Measurements from ENCODE around the gene RPUSD1.
"Not testable (repeated sequence)": the region's sequence is repeated elsewhere in the genome, so short reads cannot be mapped to it uniquely, and the experiment has no call there.

Gene RPUSD1, protein sequence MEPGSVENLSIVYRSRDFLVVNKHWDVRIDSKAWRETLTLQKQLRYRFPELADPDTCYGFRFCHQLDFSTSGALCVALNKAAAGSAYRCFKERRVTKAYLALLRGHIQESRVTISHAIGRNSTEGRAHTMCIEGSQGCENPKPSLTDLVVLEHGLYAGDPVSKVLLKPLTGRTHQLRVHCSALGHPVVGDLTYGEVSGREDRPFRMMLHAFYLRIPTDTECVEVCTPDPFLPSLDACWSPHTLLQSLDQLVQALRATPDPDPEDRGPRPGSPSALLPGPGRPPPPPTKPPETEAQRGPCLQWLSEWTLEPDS

GRCh38 chr16:787978-788398 lies at the start of gene RPUSD1:
Gene RPUSD1, minus strand, starts transcription at chr16:788381. Its CDS starts 644 bp downstream, at chr16:787737.
- H3K27ac Mint-ChIP-seq, result no peak within 1 kb of the TSS
- H3K4me3 Mint-ChIP-seq, result peak within 1 kb of the TSS; percentile 88
- no peaks in the 10 kb centered on the region for H3K4me1 Mint-ChIP-seq
- H3K27me3 Mint-ChIP-seq, result no peaks in the 10 kb centered on the region
- no peaks in the 10 kb centered on the region for H3K36me3 Mint-ChIP-seq
- H3K9me3 Mint-ChIP-seq, result no peaks in the 10 kb centered on the region

- not testable (repeated sequence) for H3K4me3 Mint-ChIP-seq, H3K36me3 Mint-ChIP-seq, H3K4me1 Mint-ChIP-seq, H3K27me3 Mint-ChIP-seq, H3K9me3 Mint-ChIP-seq, H3K27ac Mint-ChIP-seq
Measured at GRCh38 chr16:836822-837221, 48.6 kb upstream of the RPUSD1 start.

DNA sequence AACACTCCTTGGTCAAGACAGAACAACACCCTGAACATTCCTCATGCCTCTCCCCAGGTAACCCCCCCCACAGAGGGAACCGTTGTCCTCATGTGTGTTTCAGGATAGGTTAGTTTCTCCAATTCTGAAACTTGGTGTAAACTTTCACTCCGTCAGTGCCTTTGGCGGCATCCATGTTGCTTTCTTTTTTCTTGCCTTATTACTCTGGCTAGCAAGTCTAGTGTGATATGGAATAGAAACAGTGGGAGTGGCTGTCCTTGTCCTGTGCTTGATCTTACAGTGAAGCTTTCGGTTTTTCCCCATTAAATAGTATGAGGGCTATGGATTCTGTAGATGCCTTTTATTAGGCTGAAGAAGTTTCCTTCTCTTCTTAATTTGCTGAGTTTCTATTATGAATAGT lies 48.0 kb upstream of the RPUSD1 start:
- Mint-ChIP-seq H3K4me3 (no peak overlapping the region), H3K36me3 (no peaks in the 10 kb centered on the region), H3K27ac (no peak overlapping the region), H3K27me3 (peaks cover 1% of the 10 kb centered on the region), H3K9me3 (no peaks in the 10 kb centered on the region), H3K4me1 (no peaks in the 10 kb centered on the region)

DNA sequence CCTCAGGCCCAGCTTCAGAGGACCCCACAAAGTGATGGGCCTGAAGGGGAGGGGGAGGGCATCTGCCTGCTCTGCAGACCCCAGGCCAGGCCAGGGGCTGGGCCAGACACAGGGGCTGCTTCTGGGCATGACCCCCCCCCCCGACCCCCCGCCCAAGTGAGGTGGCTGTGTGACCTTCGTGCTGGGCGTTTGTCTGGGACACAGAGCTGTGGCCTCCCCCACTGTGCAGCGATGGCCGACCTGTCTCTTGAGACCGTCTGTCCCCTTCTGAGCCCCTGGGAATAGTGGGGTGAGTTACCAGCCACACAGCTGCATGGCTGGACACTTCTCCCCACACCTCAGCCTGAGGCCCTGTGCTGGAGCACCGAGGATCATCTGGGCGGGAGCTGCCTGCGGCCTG lies 47.2 kb upstream of the RPUSD1 start:
- Mint-ChIP-seq H3K27me3 (peaks cover 1% of the 10 kb centered on the region), H3K27ac (no peak overlapping the region), H3K4me1 (no peaks in the 10 kb centered on the region), H3K36me3 (no peaks in the 10 kb centered on the region), H3K4me3 (no peak overlapping the region), H3K9me3 (no peaks in the 10 kb centered on the region)

DNA sequence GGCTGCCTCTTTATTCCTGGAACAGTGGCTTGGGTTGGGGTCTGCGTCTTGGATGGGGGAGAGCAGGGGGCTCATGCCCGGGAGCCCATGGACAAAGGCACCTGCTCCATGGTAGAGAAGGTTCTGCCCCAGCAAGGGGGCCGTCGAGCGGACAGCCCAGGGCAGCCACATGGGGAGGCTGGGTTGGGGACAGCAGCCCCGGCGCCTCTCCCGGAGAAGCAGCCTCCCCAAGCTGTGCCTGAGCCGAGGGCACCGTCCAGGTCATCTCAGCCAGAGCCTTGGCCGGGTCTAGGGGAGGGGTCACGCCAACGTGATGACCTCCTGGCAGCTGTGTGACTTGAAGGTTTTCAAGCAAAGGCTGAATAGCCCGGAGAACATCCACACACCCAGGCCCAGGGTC lies 45.2 kb upstream of the RPUSD1 start:
- H3K36me3 Mint-ChIP-seq, result no peaks in the 10 kb centered on the region
- peaks cover 5% of the 10 kb centered on the region for H3K27me3 Mint-ChIP-seq
- no peaks in the 10 kb centered on the region for H3K9me3 Mint-ChIP-seq
- H3K4me3 Mint-ChIP-seq, result no peak overlapping the region
- H3K27ac Mint-ChIP-seq, result no peak overlapping the region
- no peaks in the 10 kb centered on the region for H3K4me1 Mint-ChIP-seq

DNA sequence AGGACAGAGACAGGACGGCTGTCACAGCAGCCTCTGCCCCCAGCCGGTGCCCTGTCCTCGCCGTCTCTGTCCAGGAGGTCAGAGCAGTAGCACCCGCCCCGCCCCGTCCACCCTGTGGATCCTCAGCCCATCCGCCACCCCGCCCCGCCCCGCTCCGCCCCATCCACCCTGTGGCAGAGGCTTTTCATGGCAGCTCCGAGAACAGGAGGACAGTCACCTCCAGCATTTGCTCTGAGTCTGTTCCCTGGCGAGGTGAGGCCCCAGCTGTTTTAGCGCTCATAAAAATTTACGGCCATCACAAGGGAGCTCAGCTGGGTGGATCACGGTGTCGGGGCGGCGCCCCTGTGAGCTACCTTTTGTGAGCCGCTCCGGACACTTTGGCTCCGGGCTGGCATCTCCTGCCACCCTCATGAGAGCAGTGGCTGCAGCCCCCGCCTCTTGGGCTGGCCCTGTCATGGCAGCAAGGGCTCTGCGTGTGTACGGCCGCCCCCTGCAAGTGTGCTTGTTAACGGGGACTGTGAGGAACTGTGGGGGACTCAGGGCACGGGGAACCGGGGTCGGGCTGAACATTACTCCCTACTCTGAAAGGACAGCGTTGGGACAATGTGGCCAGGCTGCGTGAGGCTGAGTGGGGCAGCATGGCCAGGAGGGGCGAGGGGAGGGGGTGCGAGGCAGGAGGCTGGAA lies 44.6 kb upstream of the RPUSD1 start:
- Mint-ChIP-seq H3K9me3 (no peaks in the 10 kb centered on the region), H3K36me3 (no peaks in the 10 kb centered on the region), H3K4me3 (no peak overlapping the region), H3K27me3 (peaks cover 5% of the 10 kb centered on the region), H3K27ac (no peak overlapping the region), H3K4me1 (no peaks in the 10 kb centered on the region)

- Mint-ChIP-seq H3K4me1 (no peaks in the 10 kb centered on the region), H3K27ac (no peak overlapping the region), H3K36me3 (no peaks in the 10 kb centered on the region), H3K9me3 (no peaks in the 10 kb centered on the region), H3K27me3 (peaks cover 5% of the 10 kb centered on the region), H3K4me3 (no peak overlapping the region)
Measured at GRCh38 chr16:831571-832413, 43.6 kb upstream of the RPUSD1 start.

DNA sequence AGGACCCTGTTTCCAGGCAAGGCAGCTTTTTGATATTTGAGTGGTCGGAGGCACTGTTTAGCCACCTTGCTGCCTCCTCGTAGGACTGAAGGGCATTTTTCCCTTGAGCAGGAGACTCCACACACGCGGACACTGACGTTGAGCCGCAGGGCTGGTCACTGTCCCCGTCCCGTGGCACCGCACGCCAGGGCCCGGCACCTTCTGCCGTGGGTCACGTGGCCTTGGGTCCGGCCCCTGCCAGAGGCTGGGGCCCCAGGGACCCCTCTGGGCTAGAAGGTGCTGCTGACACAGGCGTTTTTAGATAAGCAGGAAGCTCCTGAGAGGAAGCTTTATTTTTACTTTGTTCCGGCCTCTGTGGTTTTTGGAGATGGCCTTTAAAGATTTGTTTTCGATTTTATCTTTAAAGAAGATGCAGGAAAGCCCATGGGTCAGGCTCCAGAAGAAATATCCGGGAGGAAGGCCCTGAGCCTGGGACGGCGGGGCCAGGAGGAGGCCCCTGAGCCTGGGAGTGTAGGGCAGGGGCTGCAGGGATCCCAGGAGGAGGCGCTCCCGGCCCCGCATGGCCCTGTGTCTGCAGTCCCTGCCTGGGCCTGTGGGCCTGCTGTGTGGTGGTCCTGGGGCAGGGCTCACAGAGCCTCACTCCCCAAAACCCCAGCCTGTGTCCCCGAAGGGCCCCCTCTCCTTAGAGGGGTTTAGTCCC lies 42.8 kb upstream of the RPUSD1 start:
- no peaks in the 10 kb centered on the region for H3K9me3 Mint-ChIP-seq
- H3K4me3 Mint-ChIP-seq, result no peak overlapping the region
- H3K36me3 Mint-ChIP-seq, result no peaks in the 10 kb centered on the region
- no peak overlapping the region for H3K27ac Mint-ChIP-seq
- no peaks in the 10 kb centered on the region for H3K4me1 Mint-ChIP-seq
- peaks cover 5% of the 10 kb centered on the region for H3K27me3 Mint-ChIP-seq

DNA sequence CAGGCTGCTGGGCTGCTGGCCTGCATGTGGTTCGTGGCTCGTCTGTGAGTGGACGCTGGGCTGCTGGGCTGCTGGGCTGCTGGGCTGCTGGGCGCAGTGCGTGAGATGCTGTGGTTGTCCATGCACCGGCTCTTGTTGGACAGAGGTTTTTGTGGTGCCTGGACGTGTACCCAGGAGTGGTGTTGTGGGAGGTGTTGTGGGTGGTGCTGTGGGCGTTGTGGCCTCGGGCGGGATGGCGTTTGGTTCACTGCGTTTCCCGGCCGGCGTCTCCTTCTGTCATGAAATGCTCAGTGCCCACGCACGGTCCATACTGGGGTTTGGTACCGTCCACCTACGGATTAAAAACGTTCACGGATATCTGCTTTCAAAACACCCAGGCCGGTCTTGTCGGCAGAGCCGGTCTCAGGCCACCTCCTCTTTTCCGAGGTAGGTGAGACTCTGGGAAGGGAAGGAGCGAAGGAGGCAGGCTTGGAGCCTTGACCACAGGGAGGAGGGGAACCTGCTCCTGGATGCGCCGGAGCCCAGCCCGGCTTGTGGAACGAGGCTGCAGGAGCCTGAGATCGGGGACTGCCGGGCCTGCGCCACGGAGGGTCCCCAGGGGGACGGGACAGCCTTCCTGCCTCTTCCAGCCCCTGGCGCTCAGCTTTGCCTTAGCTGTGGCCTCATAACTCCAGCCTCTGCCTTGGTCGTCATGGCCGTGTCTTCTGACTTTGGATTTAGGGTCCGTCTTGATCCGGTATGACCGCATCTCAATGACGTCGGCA lies 42.1 kb upstream of the RPUSD1 start:
- Mint-ChIP-seq H3K27ac (no peak overlapping the region), H3K4me1 (no peaks in the 10 kb centered on the region), H3K27me3 (peaks cover 7% of the 10 kb centered on the region), H3K4me3 (no peak overlapping the region), H3K36me3 (no peaks in the 10 kb centered on the region), H3K9me3 (no peaks in the 10 kb centered on the region)

DNA sequence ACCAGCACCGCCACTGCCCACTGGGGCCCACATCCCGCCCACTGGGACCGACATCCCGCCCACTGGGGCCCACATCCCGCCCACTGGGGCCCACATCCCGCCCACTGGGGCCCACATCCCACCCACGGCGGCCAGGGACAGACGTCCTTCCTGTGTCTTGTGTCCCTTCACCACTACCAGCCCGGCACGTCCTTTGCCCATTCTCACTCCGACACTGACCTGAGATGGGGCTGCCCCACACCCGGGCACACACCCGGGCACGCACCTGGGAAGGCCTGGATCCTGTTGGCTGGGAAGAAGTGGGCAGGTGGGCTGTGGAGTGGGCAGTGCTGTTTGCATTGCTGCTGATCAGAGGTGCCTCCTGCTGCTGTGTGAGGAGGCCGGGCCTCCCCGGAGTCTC lies 40.7 kb upstream of the RPUSD1 start:
- H3K27ac Mint-ChIP-seq, result no peak overlapping the region
- no peak overlapping the region for H3K4me3 Mint-ChIP-seq
- peaks cover 8% of the 10 kb centered on the region for H3K27me3 Mint-ChIP-seq
- H3K36me3 Mint-ChIP-seq, result no peaks in the 10 kb centered on the region
- no peaks in the 10 kb centered on the region for H3K9me3 Mint-ChIP-seq
- no peaks in the 10 kb centered on the region for H3K4me1 Mint-ChIP-seq

DNA sequence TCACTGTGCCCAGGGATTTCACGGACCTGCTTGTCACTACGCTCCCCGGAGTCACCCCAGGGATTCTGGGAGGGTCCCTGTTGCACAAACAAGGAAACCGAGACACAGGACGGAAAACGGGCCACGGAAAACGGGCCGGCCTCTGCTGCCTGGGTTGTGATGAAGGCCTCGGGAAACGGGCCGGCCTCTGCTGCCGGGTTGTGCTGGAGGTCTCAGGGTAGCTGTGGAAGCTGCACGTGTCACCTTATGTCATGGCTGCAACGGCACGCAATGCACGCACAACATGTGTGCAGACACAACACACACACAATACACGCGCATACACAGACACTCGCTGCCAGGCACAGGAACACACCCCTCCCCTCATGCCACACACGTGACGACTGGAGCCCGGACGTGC lies 39.3 kb upstream of the RPUSD1 start:
- peaks cover 8% of the 10 kb centered on the region for H3K27me3 Mint-ChIP-seq
- no peaks in the 10 kb centered on the region for H3K4me1 Mint-ChIP-seq
- H3K4me3 Mint-ChIP-seq, result no peak overlapping the region
- H3K27ac Mint-ChIP-seq, result no peak overlapping the region
- H3K36me3 Mint-ChIP-seq, result no peaks in the 10 kb centered on the region
- no peaks in the 10 kb centered on the region for H3K9me3 Mint-ChIP-seq

DNA sequence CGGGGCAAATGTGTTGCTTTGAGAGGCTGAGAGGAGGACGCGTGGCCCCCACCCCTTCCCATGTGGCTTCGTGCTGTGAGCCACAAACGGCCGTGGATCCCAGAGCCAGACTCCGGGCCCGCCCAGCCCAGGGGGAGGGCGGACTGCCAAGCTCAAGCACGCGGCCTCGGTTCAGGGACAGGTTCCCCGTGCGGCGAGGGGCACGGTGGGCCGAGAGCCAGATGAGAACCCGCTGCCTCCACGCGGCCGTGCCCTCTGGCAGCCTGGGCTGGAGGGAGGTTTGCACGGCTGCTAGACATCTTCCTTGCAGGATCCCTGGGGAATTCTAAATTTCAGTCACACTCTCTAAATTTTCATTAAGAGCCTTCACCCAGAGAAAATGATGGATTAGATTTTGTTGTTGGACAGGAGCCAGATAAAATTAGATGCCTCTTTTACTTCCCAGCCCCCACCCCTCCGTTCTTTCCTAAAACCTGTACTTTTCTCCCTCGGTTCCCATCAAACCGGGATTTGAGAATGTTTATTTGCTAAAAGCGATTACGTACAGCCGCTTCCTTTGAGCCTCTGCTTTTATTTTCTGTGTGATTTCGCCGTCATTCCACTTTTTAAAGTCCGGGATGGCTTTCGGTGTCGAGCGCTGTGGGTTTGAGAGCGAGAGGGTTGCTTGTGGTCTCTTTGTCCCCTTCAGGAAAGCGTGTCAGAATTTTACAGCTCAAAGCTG lies 37.3 kb upstream of the RPUSD1 start:
- Mint-ChIP-seq H3K4me1 (no peaks in the 10 kb centered on the region), H3K27ac (no peak overlapping the region), H3K4me3 (no peak overlapping the region), H3K9me3 (no peaks in the 10 kb centered on the region), H3K36me3 (no peaks in the 10 kb centered on the region), H3K27me3 (peaks cover 14% of the 10 kb centered on the region)

DNA sequence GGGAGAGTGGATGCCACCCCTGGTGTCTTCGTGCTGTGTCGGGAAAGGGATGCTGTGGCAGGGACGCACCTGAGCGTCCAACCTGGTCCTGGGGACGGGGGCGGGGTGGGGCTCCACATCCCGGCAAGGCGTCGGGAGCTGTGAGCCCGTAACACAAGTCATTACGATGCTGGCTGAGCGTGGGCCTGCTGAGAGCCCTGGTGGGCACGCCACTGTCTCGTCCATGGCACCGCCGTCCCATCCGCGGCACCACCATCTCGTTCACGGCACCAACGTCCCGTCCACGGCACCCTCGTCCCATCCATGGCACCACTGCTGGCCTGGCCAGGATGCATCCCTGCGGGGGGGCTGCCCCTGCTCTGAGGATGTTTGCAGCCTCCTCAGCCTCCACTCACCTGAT lies 36.4 kb upstream of the RPUSD1 start:
- peaks cover 10% of the 10 kb centered on the region for H3K27me3 Mint-ChIP-seq
- H3K27ac Mint-ChIP-seq, result no peak overlapping the region
- peaks cover 5% of the 10 kb centered on the region for H3K4me1 Mint-ChIP-seq
- no peaks in the 10 kb centered on the region for H3K9me3 Mint-ChIP-seq
- H3K4me3 Mint-ChIP-seq, result no peak overlapping the region
- no peaks in the 10 kb centered on the region for H3K36me3 Mint-ChIP-seq

DNA sequence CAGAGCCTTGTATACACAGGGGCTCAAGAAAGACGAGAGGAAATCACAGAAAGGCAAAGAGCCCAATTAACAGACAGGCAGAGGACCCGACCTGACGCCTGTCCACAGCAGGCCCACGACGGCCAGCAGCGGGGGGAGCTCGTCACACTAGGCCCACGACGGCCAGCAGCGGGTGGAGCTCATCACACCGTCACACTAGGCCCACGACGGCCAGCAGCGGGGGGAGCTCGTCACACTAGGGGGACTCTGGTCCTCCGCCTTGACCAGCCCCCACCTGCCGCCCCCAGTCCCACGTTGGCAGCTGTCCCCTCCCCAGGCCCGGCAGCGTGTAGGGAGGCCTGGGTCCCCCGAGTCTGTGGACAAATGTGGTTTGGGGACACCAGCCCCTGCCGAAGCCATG lies 36.0 kb upstream of the RPUSD1 start:
- Mint-ChIP-seq H3K4me3 (no peak overlapping the region), H3K9me3 (no peaks in the 10 kb centered on the region), H3K4me1 (peaks cover 9% of the 10 kb centered on the region), H3K36me3 (no peaks in the 10 kb centered on the region), H3K27ac (no peak overlapping the region), H3K27me3 (peaks cover 9% of the 10 kb centered on the region)
